ENCODE results near the gene ACOX3. TPM values are rescaled to one million over a fixed set of nuclear protein-coding genes. Genes with fewer than 3 reads are reported as not detected.
A peak's percentile ranks its signal among the peaks of the same experiment; 100 is the strongest.

The ACOX3 gene
- total and polyA plus RNA-seq, 9 of the 15 experiments (the other 6 are each of a cell fraction or from before 2014, with no cell fraction given) = 0.68 to 7.3 (median 3.7) TPM

DNA sequence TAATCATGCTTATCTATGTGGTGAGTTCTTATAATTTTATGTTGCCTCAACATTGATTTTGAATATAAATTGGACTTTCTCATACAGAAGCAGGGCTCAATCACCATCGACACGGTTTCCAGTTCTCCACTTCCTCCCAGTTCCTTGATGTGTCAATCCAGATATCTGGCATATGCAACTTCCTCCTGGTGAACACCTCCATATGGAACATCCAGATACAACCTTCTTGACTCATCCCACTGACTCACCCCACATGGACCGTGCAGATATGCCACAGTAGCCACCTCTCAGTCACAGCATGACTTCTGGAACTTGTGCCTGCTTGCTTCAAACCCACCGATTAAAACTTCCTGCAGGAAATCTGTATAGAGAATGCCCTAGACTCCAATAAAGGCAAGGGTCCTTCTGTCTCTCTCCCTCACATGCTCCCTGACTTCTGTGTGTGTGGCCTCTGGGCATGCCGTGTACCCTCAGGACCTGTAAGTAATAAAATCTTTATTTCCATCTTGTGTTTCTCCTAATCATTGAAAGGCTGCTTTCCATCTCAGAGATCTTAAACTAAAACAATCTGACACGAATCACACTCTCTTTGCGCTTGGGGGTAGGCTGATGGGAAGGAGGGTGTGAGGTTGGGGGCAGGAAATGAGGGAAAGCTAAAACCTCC lies 104.0 kb downstream of the ACOX3 start:
- Histone ChIP-seq H3K36me3 (ENCODE audit: control insufficient read depth, insufficient read depth, low read length) (no peaks in the 10 kb centered on the region), H3K4me3 (no peak overlapping the region), H3K27ac (ENCODE audit: extremely low read depth, low read depth, low read length) (peak overlapping the region; percentile 76; the same call in 2 of the 3 replicates), H2AFZ (ENCODE audit: low read depth, low read length) (no peak overlapping the region), H3K4me2 (ENCODE audit: insufficient read depth, low read length) (peak overlapping the region; percentile 57), H3K79me2 (ENCODE audit: control insufficient read depth, insufficient read depth, low read length) (no peaks in the 10 kb centered on the region), H4K20me1 (replicated peaks; ENCODE audit: control insufficient read depth, insufficient read depth, low read length) (no peaks in the 10 kb centered on the region), H3K9ac (ENCODE audit: insufficient read depth in 1 of 2, low read depth in 2 of 2, low read length in 2 of 2) (peak overlapping the region in 1 of 2 experiments; percentile 37; a peak in 1 of 4 replicates), H3K4me1 (replicated peaks in 1 of 2; ENCODE audit: control insufficient read depth in 2 of 2, insufficient read depth in 2 of 2, low read length in 2 of 2) (peaks cover 4 to 6% of the 10 kb centered on the region in 2 experiments; a peak in 4 of 5 replicates), H3K9me1 (ENCODE audit: control insufficient read depth, insufficient read depth, low read length) (no peaks in the 10 kb centered on the region), H3K9me3 (replicated peaks; ENCODE audit: control insufficient read depth, insufficient read depth, low read depth, low read length) (peaks cover 14% of the 10 kb centered on the region), H3K27me3 (ENCODE audit: control insufficient read depth in 2 of 2, insufficient read depth in 2 of 2, low read length in 2 of 2) (peaks cover 0 to 4% of the 10 kb centered on the region in 2 experiments; a peak in 1 of 5 replicates)
- ATAC-seq (peak; percentile 36; the same call in 2 of the 3 replicates), FAIRE-seq (peak; percentile 90), DNase-seq (ENCODE audit: extremely low read depth in 1 of 4, low spot score in 3 of 4) (peak; percentile 61 to 76 (median 67))
- intact Hi-C loops (cut with micrococcal nuclease) = no loop called here
- CTCF ChIA-PET (ENCODE audit: low intra/inter-chr PET ratio) = no interaction called here
- BruUV-seq (replicated peaks) = no TSS peak
- 0% methylated on average over 7 of the region's 7 CpGs for WGBS (ENCODE audit: insufficient coverage, low coverage, missing lambda C conversion rate)
- in situ Hi-C loops (cut with MboI) = no loop called here
- POLR2A ChIA-PET = no interaction called here
- no peak for TF ChIP-seq POLR3G (IDR thresholded peaks at IDR 0.05; ENCODE audit: extremely low read depth, insufficient read length, insufficient replicate concordance)
- peak; percentile 72; the same call in 1 of the 2 replicates for TF ChIP-seq NCOA1 (IDR thresholded peaks at IDR 0.05; ENCODE audit: low read depth)
- TF ChIP-seq STAT5A (IDR thresholded peaks at IDR 0.05; ENCODE audit: borderline replicate concordance, low read length) = peak; percentile 73
- TF ChIP-seq MECOM (CRISPR knock-in tag; IDR thresholded peaks at IDR 0.05) = no peak
- 0 out of 2 replicates have a peak, but pooled peaks have one; percentile 38 for TF ChIP-seq ERF (CRISPR knock-in tag; IDR thresholded peaks at IDR 0.05)
- peak; percentile 90 for TF ChIP-seq TARDBP (IDR thresholded peaks at IDR 0.05)
- peak; percentile 86 for TF ChIP-seq SMAD4 (CRISPR knock-in tag; conservative IDR thresholded peaks at IDR 0.05)
- TF ChIP-seq, protein P1, sequence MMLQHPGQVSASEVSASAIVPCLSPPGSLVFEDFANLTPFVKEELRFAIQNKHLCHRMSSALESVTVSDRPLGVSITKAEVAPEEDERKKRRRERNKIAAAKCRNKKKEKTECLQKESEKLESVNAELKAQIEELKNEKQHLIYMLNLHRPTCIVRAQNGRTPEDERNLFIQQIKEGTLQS (IDR thresholded peaks at IDR 0.05) = peak; percentile 99
- TF ChIP-seq, protein P1 (CRISPR knock-in tag; conservative IDR thresholded peaks at IDR 0.05) = peak; percentile 100
- peak; percentile 98 for TF ChIP-seq TAL1 (IDR thresholded peaks at IDR 0.05)
- peak; percentile 97 for TF ChIP-seq ZNF175 (CRISPR knock-in tag; IDR thresholded peaks at IDR 0.05; ENCODE audit: low read depth)
- TF ChIP-seq GABPB2 (CRISPR knock-in tag; conservative IDR thresholded peaks at IDR 0.05) = no peak
- TF ChIP-seq ASH1L (IDR thresholded peaks at IDR 0.05; ENCODE audit: borderline replicate concordance, low read depth, partially characterized antibody) = no peak
- TF ChIP-seq MAZ (CRISPR knock-in tag; conservative IDR thresholded peaks at IDR 0.05 in 1 of 2, IDR thresholded peaks at IDR 0.05 in 1 of 2) = peak in 1 of 2 experiments; percentile 30; a peak in 1 of 4 replicates
- TF ChIP-seq TSC22D4 (tag; IDR thresholded peaks at IDR 0.05) = no peak
- no peak for TF ChIP-seq ZNF830 (CRISPR knock-in tag; IDR thresholded peaks at IDR 0.05)
- TF ChIP-seq ZEB2 (IDR thresholded peaks at IDR 0.05) = peak; percentile 56
- TF ChIP-seq CEBPG (CRISPR knock-in tag; IDR thresholded peaks at IDR 0.05) = no peak; the same call in 1 of the 2 replicates
- TF ChIP-seq CEBPG (tag; conservative IDR thresholded peaks at IDR 0.05 in 1 of 2, IDR thresholded peaks at IDR 0.05 in 1 of 2) = peak in 1 of 2 experiments; percentile 84; a peak in 2 of 4 replicates

All from K562 (cell line).